ENCODE measurements around the gene MMAA.
"Not testable (repeated sequence)": the region's sequence is repeated elsewhere in the genome, so short reads cannot be mapped to it uniquely, and the experiment has no call there.

The MMAA gene

GRCh38 chr4:145635630-145636029 lies 16.4 kb downstream of the MMAA start:
- DNase-seq: no peak

- DNase-seq: no peak
These were observed 20.1 kb downstream of the MMAA start for GRCh38 chr4:145639186-145639698.

- not testable (repeated sequence) for DNase-seq
These were observed 21.1 kb downstream of the MMAA start for GRCh38 chr4:145640236-145640635.

GRCh38 chr4:145643295-145643694 lies 24.1 kb downstream of the MMAA start:
- no peak for DNase-seq

DNA sequence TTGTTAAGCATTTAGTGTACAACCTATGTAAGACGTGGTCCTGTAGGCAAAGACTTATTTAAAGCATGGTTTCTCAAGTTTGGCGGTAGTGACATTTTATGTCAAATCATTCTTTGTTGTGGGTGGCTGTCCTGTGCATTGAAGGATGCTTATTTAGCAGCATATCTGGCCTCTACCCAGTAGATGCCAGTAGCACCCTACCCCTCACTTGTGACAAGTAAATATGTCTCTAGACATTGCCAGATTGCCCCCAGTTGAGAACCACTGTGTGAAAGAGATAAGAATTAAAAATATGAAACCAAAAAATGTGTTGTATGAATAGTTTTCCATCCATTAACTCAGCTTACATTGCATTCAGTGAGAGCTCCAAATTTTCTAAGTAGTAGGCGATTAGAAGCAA lies 25.5 kb downstream of the MMAA start:
- no peak for DNase-seq

DNA sequence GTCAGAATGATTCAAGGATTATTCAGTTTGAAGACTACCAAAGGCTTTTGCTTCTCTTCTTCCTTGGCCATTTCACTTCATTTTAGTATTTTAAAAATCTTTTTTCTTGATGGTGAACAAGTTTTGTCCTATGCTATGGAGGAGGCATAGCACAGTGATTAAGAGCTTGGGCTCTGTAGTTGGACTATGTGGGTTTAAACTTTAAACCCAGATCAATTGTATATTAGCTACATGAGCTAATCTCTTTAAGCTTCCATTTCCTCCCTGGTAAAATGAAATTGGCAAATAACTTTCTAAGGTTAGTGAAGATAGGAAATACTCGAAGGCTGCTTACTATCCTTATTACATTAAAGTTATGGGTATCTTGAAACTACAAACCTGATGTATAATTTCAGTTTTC lies 37.0 kb downstream of the MMAA start:
- no peak for DNase-seq

DNA sequence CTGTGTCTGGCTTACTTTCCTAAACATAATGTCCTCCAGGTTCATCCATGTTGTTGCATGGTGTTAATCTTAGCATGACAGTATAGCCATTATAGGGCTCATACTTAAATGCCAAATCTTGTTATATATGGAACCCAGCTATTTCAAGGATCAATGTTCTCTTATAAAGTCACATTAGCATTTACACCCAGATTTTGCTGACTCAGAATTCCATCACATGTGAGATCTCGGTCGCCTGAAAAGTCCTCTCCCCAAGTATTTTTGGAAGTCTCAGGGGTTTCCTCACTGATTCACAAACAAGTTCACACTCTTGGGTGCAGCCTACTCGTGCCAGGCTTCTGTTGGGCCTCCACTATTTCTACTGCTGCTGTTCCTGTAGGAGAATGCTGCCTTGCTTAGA lies 40.9 kb downstream of the MMAA start:
- DNase-seq: no peak

- DNase-seq: no peak
These were observed 44.0 kb downstream of the MMAA start for GRCh38 chr4:145663194-145663593.

DNA sequence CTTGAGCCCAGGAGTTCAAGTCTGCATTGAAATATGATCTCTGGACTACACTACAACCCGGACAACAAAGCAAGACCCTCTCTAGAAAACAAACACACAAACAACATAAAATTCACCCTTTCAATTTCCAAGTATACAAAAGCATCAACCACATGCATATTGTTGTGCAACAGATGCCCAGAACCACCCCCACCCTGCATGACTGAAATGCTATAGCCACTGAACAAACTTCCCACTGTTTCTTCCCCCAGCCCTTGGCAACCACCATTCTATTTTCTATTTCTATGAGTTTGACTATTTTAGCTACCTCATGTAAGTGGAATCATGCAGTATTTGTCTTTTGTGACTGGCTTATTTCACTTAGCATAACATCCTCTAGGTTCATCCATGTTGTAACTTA lies 46.6 kb downstream of the MMAA start:
- DNase-seq: no peak

GRCh38 chr4:145670422-145670821 lies 51.2 kb downstream of the MMAA start:
- no peak for DNase-seq

GRCh38 chr4:145679520-145679919 lies 60.3 kb downstream of the MMAA start:
- peak in 1 of 2 experiments; percentile 46 for DNase-seq

DNA sequence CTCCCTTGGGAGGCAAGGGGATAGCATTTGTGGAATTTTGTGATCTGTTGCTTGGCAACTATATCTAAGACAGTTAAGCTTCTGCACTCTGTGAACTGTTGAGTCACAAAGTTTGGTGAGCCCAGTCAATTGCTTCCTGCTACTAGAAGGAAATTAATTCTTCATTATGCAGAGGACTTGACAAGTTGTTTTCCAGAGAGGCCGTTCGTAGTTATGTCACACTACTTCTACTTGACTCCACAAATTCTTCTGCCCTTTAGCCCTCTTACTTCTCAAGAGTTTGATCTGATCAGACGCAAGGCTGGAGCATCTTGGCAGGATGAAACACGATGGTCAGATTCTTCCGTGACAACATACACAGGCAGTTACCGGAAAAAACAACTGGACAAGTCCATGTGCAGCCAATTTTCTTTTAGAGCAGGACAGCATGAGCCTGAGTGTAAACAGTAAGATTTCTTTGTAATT lies 60.8 kb downstream of the MMAA start, which contains the start of gene C4orf51:
Gene C4orf51, plus strand, starts transcription at position 156 of the 465 bp plus-strand sequence. Its CDS starts 58 bp downstream, at position 214.
- DNase-seq: no peak

- DNase-seq: no peak
These were observed 61.7 kb downstream of the MMAA start for GRCh38 chr4:145680902-145681301.

GRCh38 chr4:145681518-145681917 lies 62.3 kb downstream of the MMAA start:
- no peak for DNase-seq

- no peak for DNase-seq
These were observed 62.8 kb downstream of the MMAA start for GRCh38 chr4:145681956-145682355.

DNA sequence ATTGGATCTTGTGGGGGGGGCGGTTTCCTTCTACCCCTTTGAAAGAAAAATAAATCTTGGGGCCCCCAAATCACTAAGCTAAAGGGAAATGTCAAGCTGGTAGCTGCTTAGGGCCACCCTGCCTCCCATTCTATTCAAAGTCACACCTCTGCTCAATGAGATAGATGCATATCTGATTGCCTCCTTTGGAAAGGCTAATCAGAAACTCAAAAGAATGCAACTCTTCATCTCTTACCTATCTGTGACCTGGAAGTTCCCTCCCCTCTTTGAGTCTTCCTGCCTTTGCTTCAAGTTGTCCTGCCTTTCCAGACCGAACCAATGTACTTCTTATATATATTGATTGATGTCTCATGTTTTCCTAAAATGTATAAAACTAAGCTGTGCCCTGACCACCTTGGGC lies 67.8 kb downstream of the MMAA start:
- no peak for DNase-seq

- no peak for DNase-seq
These were observed 71.4 kb downstream of the MMAA start for GRCh38 chr4:145690610-145691009.

GRCh38 chr4:145691416-145691815 lies 72.2 kb downstream of the MMAA start:
- not testable (repeated sequence) for DNase-seq

GRCh38 chr4:145694929-145695328 lies 75.7 kb downstream of the MMAA start:
- DNase-seq: no peak

- no peak for DNase-seq
These were observed 78.1 kb downstream of the MMAA start for GRCh38 chr4:145697332-145697731.

GRCh38 chr4:145698507-145698906 lies 79.3 kb downstream of the MMAA start:
- no peak for DNase-seq

- no peak for DNase-seq
These were observed 84.8 kb downstream of the MMAA start for GRCh38 chr4:145703850-145704497.

GRCh38 chr4:145709336-145709735 lies 90.2 kb downstream of the MMAA start:
- DNase-seq: peak in 1 of 2 experiments; percentile 5

Measured in NCI-H187 (cell line).